ENCODE data around the gene F3.

DNA sequence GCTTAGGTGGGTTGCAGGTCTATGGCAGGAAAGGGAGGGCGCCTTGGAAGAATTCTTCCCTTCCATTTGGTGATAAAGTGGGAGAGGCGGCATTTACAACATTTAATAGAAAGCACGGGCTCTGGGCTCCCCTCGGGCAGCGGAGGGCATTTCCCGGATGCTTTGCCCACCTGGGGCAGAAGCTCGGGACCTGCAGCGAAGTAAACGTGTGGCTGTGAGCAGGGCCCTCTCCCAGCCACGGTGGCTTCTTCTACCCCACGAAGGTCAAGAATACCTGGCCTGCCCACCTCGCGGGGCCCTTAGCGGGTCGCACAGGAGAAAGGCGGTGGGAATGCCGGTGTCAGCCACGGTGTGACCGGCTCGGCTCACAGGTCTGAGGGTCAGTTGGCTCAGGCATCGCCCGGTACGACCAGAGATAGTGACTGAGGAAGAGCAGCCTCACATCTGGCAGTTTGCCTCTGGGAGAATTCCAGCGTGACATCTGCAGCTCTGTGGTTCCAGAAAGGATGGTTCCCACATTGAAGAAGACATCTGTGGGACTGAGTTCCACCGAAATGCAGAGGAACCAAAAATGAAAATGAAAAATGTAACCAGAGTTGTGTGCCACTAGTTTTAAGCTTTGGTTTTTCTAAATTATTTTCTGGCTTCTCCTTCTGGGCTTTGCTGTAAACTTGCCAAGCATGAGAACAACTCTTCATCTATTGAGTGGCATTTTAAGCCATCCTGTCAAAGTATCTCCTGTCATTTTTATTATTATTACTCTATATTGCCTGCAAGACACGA lies 720 bp upstream of the F3 start:
- TF ChIP-seq, protein P1, sequence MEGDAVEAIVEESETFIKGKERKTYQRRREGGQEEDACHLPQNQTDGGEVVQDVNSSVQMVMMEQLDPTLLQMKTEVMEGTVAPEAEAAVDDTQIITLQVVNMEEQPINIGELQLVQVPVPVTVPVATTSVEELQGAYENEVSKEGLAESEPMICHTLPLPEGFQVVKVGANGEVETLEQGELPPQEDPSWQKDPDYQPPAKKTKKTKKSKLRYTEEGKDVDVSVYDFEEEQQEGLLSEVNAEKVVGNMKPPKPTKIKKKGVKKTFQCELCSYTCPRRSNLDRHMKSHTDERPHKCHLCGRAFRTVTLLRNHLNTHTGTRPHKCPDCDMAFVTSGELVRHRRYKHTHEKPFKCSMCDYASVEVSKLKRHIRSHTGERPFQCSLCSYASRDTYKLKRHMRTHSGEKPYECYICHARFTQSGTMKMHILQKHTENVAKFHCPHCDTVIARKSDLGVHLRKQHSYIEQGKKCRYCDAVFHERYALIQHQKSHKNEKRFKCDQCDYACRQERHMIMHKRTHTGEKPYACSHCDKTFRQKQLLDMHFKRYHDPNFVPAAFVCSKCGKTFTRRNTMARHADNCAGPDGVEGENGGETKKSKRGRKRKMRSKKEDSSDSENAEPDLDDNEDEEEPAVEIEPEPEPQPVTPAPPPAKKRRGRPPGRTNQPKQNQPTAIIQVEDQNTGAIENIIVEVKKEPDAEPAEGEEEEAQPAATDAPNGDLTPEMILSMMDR (IDR thresholded peaks at IDR 0.05; ENCODE audit: low read depth, low read length): no peak
- no peak for TF ChIP-seq POLR2A (IDR thresholded peaks at IDR 0.05; ENCODE audit: extremely low read depth, insufficient read length)
- TF ChIP-seq MYC (IDR thresholded peaks at IDR 0.05; ENCODE audit: low read depth, low read length): no peak
- TF ChIP-seq, protein P2, sequence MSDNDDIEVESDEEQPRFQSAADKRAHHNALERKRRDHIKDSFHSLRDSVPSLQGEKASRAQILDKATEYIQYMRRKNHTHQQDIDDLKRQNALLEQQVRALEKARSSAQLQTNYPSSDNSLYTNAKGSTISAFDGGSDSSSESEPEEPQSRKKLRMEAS (IDR thresholded peaks at IDR 0.05; ENCODE audit: low read depth, low read length): no peak
